ENCODE measurements around the gene SFXN2. TPM values are rescaled to one million over a fixed set of nuclear protein-coding genes. Genes with fewer than 3 reads are reported as not detected.

The SFXN2 gene
- total RNA-seq, 4 donors from 2014 or later: 1.2 to 4.0 (median 2.9) TPM

GRCh38 chr10:102762401-102763015, 48.1 kb downstream of the SFXN2 start:
- Histone ChIP-seq H3K9me3 (no peaks in the 10 kb centered on the region), H3K4me3 (no peak overlapping the region), H3K36me3 (peaks cover 0 to 12% (median 4%) of the 10 kb centered on the region in 4 donors), H3K4me1 (peaks cover 23 to 97% (median 77%) of the 10 kb centered on the region in 4 donors), H3K27ac (replicated peaks in 1 of 4) (peak overlapping the region in 3 of 4 donors; percentile 22 to 33 (median 28)), H3K27me3 (no peaks in the 10 kb centered on the region)
- 75% methylated on average over 7 of the region's 7 CpGs for WGBS
- TF ChIP-seq EP300 (IDR thresholded peaks at IDR 0.05): no peak
- TF ChIP-seq POLR2AphosphoS5 (IDR thresholded peaks at IDR 0.05): no peak
- TF ChIP-seq, protein P1, sequence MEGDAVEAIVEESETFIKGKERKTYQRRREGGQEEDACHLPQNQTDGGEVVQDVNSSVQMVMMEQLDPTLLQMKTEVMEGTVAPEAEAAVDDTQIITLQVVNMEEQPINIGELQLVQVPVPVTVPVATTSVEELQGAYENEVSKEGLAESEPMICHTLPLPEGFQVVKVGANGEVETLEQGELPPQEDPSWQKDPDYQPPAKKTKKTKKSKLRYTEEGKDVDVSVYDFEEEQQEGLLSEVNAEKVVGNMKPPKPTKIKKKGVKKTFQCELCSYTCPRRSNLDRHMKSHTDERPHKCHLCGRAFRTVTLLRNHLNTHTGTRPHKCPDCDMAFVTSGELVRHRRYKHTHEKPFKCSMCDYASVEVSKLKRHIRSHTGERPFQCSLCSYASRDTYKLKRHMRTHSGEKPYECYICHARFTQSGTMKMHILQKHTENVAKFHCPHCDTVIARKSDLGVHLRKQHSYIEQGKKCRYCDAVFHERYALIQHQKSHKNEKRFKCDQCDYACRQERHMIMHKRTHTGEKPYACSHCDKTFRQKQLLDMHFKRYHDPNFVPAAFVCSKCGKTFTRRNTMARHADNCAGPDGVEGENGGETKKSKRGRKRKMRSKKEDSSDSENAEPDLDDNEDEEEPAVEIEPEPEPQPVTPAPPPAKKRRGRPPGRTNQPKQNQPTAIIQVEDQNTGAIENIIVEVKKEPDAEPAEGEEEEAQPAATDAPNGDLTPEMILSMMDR (IDR thresholded peaks at IDR 0.05): no peak
- no peak for TF ChIP-seq POLR2A (IDR thresholded peaks at IDR 0.05; ENCODE audit: low read depth)
- intact Hi-C loops (cut with DNase I): no loop called here
- no peak for DNase-seq (ENCODE audit: extremely low spot score)

DNA sequence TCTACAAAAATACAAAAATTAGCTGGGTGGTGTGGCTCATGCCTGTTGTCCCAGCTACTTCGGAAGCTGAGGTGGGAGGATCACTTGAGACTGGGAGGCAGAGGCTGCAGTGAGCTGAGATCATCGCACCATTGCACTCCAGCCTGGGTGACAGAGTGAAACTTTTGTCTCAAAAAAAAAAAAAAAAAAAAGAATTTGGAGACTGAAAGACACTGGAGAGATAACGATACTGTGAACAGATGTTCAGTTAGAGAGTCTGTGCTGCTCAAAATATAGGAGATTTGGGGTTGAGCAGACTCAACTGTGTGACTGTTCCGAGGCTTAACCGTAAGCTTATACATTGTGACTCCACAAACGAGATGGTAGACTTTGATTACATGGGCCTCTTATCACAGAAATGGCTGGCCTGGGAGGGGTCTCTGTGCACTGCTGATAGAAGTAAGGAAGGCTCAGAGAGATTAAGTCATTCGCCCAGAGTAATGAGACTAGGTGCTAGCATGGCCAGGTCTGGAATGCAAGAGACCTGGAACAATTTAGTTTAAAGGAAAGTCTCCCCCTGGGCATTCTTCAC, 48.7 kb downstream of the SFXN2 start:
- DNase-seq (ENCODE audit: extremely low spot score): no peak
- peak overlapping the region; percentile 22 to 64 (median 42) for H3K27ac ChIP-seq (replicated peaks in 1 of 4)
- peaks cover 0 to 12% (median 4%) of the 10 kb centered on the region in 4 donors for H3K36me3 ChIP-seq
- peaks cover 25 to 98% (median 80%) of the 10 kb centered on the region in 4 donors for H3K4me1 ChIP-seq
- no peak for TF ChIP-seq POLR2AphosphoS5 (IDR thresholded peaks at IDR 0.05)
- TF ChIP-seq, protein P1 (IDR thresholded peaks at IDR 0.05): no peak
- TF ChIP-seq EP300 (IDR thresholded peaks at IDR 0.05): no peak
- no peak for TF ChIP-seq POLR2A (IDR thresholded peaks at IDR 0.05; ENCODE audit: low read depth)
- intact Hi-C loops (cut with DNase I): no loop called here
- H3K9me3 ChIP-seq: no peaks in the 10 kb centered on the region
- H3K4me3 ChIP-seq: no peak overlapping the region
- 79% methylated on average over 7 of the region's 7 CpGs for WGBS
- H3K27me3 ChIP-seq: no peaks in the 10 kb centered on the region

DNA sequence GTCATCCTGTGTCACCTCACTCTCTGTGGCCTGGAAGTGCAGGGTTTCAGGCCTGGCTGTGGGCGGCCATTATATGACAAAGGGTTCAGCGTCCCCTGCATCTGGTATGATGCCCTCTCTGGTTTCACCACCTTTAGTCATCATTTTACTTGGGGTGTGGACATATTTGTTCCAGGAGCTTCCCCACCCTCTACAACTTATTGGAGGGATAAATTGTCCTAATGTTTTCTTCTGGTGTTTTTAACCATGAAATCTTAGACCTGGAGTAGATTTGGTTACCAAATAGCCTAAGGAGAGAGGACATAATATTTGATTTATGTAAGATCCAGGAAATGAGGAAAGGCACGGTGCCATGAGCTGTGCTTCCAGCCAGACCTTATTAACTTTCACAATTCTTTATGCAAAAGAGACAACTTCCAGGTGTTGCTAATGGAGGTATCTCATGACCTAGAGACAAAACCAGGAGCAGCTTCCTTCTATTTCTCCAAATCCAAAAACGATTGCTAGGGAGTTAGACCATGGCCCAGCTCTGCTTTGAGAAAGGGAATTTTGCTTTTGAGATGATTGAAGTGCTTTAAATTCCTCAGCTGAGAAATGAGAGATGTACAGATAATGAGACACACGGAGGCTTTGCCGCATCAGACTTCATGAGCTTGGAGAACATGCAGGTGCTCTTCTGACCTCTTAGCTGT, 50.2 kb downstream of the SFXN2 start:
- H3K4me3 ChIP-seq: no peak overlapping the region
- intact Hi-C loops (cut with DNase I): no loop called here
- peak overlapping the region; percentile 14 to 64 (median 52) for H3K27ac ChIP-seq (replicated peaks in 1 of 4)
- DNase-seq (ENCODE audit: extremely low spot score): no peak
- peaks cover 0 to 12% (median 4%) of the 10 kb centered on the region in 4 donors for H3K36me3 ChIP-seq
- peaks cover 28 to 92% (median 70%) of the 10 kb centered on the region in 4 donors for H3K4me1 ChIP-seq
- H3K9me3 ChIP-seq: no peaks in the 10 kb centered on the region
- WGBS: 50% methylated on average over 6 of the region's 6 CpGs
- TF ChIP-seq EP300 (IDR thresholded peaks at IDR 0.05) (no peak), POLR2A (IDR thresholded peaks at IDR 0.05; ENCODE audit: low read depth) (no peak), POLR2AphosphoS5 (IDR thresholded peaks at IDR 0.05) (peak in 1 of 2 donors; percentile 59)
- no peaks in the 10 kb centered on the region for H3K27me3 ChIP-seq

- no peaks in the 10 kb centered on the region for H3K9me3 ChIP-seq
- no peaks in the 10 kb centered on the region for H3K27me3 ChIP-seq
- intact Hi-C loops (cut with DNase I): no loop called here
- H3K4me1 ChIP-seq: peaks cover 34 to 92% (median 75%) of the 10 kb centered on the region in 4 donors
- DNase-seq (ENCODE audit: extremely low spot score): no peak
- 74% methylated on average over 7 of the region's 7 CpGs for WGBS
- H3K4me3 ChIP-seq: no peak overlapping the region
- peaks cover 0 to 12% (median 4%) of the 10 kb centered on the region in 4 donors for H3K36me3 ChIP-seq
- TF ChIP-seq, protein P1 (IDR thresholded peaks at IDR 0.05): no peak
- TF ChIP-seq EP300 (IDR thresholded peaks at IDR 0.05) (no peak), POLR2AphosphoS5 (IDR thresholded peaks at IDR 0.05) (no peak), POLR2A (IDR thresholded peaks at IDR 0.05; ENCODE audit: low read depth) (no peak)
- peak overlapping the region; percentile 14 to 64 (median 52) for H3K27ac ChIP-seq (replicated peaks in 1 of 4)
Measured at GRCh38 chr10:102765336-102765735, 50.9 kb downstream of the SFXN2 start.
